ENCODE results near the gene CDK18.

CDK18 gene

GRCh38 chr1:205535096-205535495 is 30.6 kb downstream of the CDK18 start:
- no peak for TF ChIP-seq CTCF (IDR thresholded peaks at IDR 0.05; ENCODE audit: insufficient read depth, low read length, missing control alignments)
- ChIA-PET CTCF (interaction anchor here (1.0 to 14.6 kb wide), 9 partner anchors 7 to 181 kb away, joined by 3 to 331 read pairs (median 4); partner anchors contain the start of gene ELK4), POLR2A (no interaction called here)

GRCh38 chr1:205535866-205536758 is 31.6 kb downstream of the CDK18 start:
- no peak overlapping the region for H3K4me3 ChIP-seq (ENCODE audit: low read depth, low read length)
- no peak for TF ChIP-seq CTCF (IDR thresholded peaks at IDR 0.05; ENCODE audit: insufficient read depth, low read length, missing control alignments)
- ChIA-PET POLR2A (no interaction called here), CTCF (interaction anchor here (1.2 to 14.6 kb wide), 4 partner anchors 12 to 122 kb away, joined by 3 to 331 read pairs (median 28); no protein-coding TSS in a partner anchor)
- DNase-seq (ENCODE audit: low read depth, low spot score) = no peak

More at GRCh38 chr1:205535096-205535495, 30.6 kb downstream of the CDK18 start:
- no peak for DNase-seq (ENCODE audit: low read depth, low spot score)
- H3K4me3 ChIP-seq (ENCODE audit: low read depth, low read length) = no peak overlapping the region

GRCh38 chr1:205536759-205537361 is 32.4 kb downstream of the CDK18 start:
- no peak for DNase-seq (ENCODE audit: low read depth, low spot score)
- ChIA-PET POLR2A (interaction anchor here (1.2 kb wide), 1 partner anchor 13 kb away, joined by 3 read pairs; no protein-coding TSS in a partner anchor), CTCF (interaction anchor here (0.8 to 4.9 kb wide), 7 partner anchors 8 to 140 kb away, joined by 3 to 53 read pairs (median 3); no protein-coding TSS in a partner anchor)
- no peak overlapping the region for H3K4me3 ChIP-seq (ENCODE audit: low read depth, low read length)
- TF ChIP-seq CTCF (IDR thresholded peaks at IDR 0.05; ENCODE audit: insufficient read depth, low read length, missing control alignments) = no peak

GRCh38 chr1:205537386-205538018 is 33.0 kb downstream of the CDK18 start:
- ChIA-PET CTCF (interaction anchor here (0.8 to 4.9 kb wide), 11 partner anchors 8 to 266 kb away, joined by 3 to 53 read pairs (median 3); no protein-coding TSS in a partner anchor), POLR2A (interaction anchor here (1.2 kb wide), 1 partner anchor 13 kb away, joined by 3 read pairs; no protein-coding TSS in a partner anchor)
- H3K4me3 ChIP-seq (ENCODE audit: low read depth, low read length) = no peak overlapping the region
- no peak for DNase-seq (ENCODE audit: low read depth, low spot score)
- no peak for TF ChIP-seq CTCF (IDR thresholded peaks at IDR 0.05; ENCODE audit: insufficient read depth, low read length, missing control alignments)

- ChIA-PET POLR2A (interaction anchor here (1.2 kb wide), 1 partner anchor 14 kb away, joined by 3 read pairs; no protein-coding TSS in a partner anchor), CTCF (interaction anchor here (0.8 to 4.9 kb wide), 6 partner anchors 9 to 267 kb away, joined by 3 to 53 read pairs (median 3); no protein-coding TSS in a partner anchor)
- no peak for DNase-seq (ENCODE audit: low read depth, low spot score)
- H3K4me3 ChIP-seq (ENCODE audit: low read depth, low read length) = no peak overlapping the region
- no peak for TF ChIP-seq CTCF (IDR thresholded peaks at IDR 0.05; ENCODE audit: insufficient read depth, low read length, missing control alignments)
Observed at GRCh38 chr1:205538235-205538840, 33.9 kb downstream of the CDK18 start.
